ENCODE data around the gene TPSB2.

- no peak for TF ChIP-seq CTCF (IDR thresholded peaks at IDR 0.05; ENCODE audit: low read depth, low read length, poor library complexity, severe bottlenecking)
- no peak for TF ChIP-seq EZH2phosphoT487 (IDR thresholded peaks at IDR 0.05; ENCODE audit: borderline replicate concordance, low read length)
These were observed 30.5 kb downstream of the TPSB2 start for GRCh38 chr16:1199347-1200013.

All from DOHH2 (cell line).